VCaP (cell line): ENCODE results near the gene KLHL2.

ENCODE experiments used
- H3K27ac ChIP-seq: fragments of 450-650 bp; 2 replicates; pipeline ENCODE4 v1.5.1; 2017
- CTCF ChIP-seq: fragments of 450-650 bp; conservative IDR thresholded peaks from 2 replicates; pipeline ENCODE4 v1.5.1; 2017; ENCODE audit warnings: mild to moderate bottlenecking, moderate library complexity

Gene KLHL2

GRCh38 chr4:165288639-165289422 is 81.5 kb downstream of the KLHL2 start:
- TF ChIP-seq CTCF: no peak
- H3K27ac ChIP-seq: peak overlapping the region; percentile 19; the same call in 1 of the 2 replicates

GRCh38 chr4:165289423-165289785 is 82.0 kb downstream of the KLHL2 start:
- H3K27ac ChIP-seq: no peak overlapping the region; the same call in 1 of the 2 replicates

GRCh38 chr4:165293061-165293460 is 85.7 kb downstream of the KLHL2 start:
- no peak for TF ChIP-seq CTCF
- no peak overlapping the region for H3K27ac ChIP-seq

More at GRCh38 chr4:165289423-165289785, 82.0 kb downstream of the KLHL2 start:
- TF ChIP-seq CTCF: no peak

GRCh38 chr4:165293927-165294649 is 86.7 kb downstream of the KLHL2 start:
- no peak overlapping the region for H3K27ac ChIP-seq
- TF ChIP-seq CTCF: no peak

- H3K27ac ChIP-seq: no peak overlapping the region
- no peak for TF ChIP-seq CTCF
These were observed 87.5 kb downstream of the KLHL2 start for GRCh38 chr4:165294907-165295306.

- no peak for TF ChIP-seq CTCF
- H3K27ac ChIP-seq: no peak overlapping the region
These were observed 90.3 kb downstream of the KLHL2 start for GRCh38 chr4:165297626-165298025.

- no peak overlapping the region for H3K27ac ChIP-seq
- TF ChIP-seq CTCF: no peak
These were observed 92.2 kb downstream of the KLHL2 start for GRCh38 chr4:165299399-165300060.
